GM12872 (cell line): ENCODE data around the gene ARHGAP28.

Source experiments
- TF ChIP-seq, protein P1 (sequence below): IDR thresholded peaks from 3 replicates; pipeline ENCODE4 v1.5.1; 2011; ENCODE audit warnings: low read depth, mild to moderate bottlenecking, low read length, moderate library complexity; ENCODE audit not compliant: insufficient read depth

Gene ARHGAP28

DNA sequence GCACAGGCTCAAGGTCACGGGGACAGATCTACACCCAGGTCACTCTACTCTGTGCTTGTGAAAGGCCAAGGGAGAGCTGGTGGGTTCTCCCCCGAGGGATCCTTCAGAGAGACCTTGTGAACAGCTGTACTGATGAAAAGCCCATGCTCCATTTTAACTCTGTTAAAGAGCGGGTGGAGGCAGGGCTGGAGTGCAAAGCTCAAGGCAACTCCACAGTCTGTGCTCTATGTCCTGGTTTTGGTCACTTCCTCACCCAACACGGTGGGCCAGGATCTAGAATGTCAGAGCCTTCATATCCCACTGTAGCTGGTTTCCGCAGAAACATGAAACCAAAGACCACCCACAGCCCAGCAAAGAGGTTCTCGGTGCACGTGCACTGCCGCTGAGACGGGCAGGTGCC is 210.9 kb downstream of the ARHGAP28 start:
- TF ChIP-seq, protein P1, sequence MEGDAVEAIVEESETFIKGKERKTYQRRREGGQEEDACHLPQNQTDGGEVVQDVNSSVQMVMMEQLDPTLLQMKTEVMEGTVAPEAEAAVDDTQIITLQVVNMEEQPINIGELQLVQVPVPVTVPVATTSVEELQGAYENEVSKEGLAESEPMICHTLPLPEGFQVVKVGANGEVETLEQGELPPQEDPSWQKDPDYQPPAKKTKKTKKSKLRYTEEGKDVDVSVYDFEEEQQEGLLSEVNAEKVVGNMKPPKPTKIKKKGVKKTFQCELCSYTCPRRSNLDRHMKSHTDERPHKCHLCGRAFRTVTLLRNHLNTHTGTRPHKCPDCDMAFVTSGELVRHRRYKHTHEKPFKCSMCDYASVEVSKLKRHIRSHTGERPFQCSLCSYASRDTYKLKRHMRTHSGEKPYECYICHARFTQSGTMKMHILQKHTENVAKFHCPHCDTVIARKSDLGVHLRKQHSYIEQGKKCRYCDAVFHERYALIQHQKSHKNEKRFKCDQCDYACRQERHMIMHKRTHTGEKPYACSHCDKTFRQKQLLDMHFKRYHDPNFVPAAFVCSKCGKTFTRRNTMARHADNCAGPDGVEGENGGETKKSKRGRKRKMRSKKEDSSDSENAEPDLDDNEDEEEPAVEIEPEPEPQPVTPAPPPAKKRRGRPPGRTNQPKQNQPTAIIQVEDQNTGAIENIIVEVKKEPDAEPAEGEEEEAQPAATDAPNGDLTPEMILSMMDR = no peak

DNA sequence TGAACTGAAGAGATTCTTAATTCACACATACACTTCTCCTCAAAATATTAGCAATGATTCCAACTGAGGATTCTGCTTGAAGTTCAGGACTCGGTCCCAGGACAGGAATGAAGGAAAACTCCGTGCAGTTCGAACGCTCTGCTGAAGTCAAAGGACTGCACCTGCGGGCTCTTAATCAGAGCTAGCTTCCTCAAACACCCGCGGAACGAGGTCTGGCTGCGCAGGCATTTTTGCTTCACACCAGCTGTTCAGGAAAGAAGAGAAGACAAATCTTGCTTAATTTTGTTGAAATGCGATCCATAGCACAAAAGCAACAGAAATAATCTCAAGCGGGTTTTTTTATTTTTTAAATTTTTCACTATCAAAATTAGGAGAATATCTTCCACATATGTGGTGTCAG is 212.5 kb downstream of the ARHGAP28 start:
- TF ChIP-seq, protein P1 = no peak

DNA sequence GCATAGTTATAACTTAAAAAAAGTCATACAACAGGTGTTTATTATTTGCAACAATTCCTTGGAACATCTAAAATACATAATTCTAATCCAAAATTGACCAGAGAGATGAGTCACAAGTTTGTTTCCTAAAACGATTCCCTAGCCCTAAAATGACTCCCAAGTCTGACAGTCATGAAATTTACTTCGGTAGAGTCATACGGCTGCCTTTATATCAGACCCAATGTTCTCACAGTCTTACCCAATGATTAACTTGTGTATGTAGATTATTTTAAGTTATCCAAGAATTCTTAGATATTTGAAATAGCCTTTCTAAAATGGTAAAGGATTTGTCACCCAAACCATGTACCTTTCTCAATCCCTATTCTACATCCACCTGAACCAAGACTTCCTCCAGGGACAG is 213.2 kb downstream of the ARHGAP28 start:
- TF ChIP-seq, protein P1 = no peak

DNA sequence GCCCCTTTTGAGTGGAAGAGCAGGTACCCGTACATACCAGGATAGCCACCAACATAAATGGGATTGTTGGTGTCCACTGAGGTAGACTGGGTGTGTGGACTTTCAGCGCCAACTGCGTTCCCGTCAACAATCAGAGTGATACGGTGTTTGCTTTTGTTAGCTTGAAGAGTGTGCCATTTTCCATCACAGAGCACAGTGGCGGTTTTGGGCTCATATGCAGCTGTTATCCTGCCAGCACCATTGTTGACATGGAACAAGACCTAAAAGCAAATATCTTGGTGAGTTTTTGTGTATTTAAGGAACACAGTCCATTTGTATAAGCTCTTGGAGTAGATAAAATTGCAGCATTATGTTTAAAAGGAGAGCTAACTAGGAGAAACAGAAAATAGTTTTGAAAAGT is 213.6 kb downstream of the ARHGAP28 start:
- TF ChIP-seq, protein P1 = no peak

DNA sequence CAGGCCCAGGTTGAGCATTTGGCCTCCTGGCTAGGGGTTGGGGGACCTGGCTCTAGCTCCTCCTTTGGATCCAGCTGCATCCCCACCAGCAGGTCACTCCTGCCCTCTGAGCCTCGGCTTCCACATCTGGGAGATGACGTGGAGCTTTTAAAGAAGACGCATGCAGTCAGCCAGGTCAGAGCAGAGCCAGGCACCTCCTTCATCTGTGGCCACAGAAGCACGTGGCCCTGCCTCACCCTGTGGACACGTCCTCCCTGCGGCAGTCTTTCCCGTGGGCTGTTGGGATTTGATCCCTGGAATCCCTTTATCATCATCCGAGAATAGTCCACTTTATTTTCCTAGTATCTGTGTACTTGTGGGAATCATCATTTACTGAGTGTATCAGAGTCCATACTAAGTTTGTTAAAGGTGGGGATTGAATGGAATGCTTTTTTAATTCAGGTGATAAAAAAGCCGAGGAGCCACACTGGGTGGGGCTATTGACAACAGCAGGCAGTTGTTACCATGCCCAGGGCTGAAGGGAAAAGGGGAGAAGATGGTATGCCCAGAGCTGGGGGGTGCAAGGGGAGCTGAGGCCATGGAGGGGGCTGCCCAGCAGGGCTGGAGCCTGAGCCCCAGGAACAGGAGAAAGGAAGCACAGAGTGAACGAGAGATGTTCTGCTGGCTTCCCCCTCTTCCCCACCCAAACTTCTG is 218.0 kb downstream of the ARHGAP28 start:
- TF ChIP-seq, protein P1 = no peak

DNA sequence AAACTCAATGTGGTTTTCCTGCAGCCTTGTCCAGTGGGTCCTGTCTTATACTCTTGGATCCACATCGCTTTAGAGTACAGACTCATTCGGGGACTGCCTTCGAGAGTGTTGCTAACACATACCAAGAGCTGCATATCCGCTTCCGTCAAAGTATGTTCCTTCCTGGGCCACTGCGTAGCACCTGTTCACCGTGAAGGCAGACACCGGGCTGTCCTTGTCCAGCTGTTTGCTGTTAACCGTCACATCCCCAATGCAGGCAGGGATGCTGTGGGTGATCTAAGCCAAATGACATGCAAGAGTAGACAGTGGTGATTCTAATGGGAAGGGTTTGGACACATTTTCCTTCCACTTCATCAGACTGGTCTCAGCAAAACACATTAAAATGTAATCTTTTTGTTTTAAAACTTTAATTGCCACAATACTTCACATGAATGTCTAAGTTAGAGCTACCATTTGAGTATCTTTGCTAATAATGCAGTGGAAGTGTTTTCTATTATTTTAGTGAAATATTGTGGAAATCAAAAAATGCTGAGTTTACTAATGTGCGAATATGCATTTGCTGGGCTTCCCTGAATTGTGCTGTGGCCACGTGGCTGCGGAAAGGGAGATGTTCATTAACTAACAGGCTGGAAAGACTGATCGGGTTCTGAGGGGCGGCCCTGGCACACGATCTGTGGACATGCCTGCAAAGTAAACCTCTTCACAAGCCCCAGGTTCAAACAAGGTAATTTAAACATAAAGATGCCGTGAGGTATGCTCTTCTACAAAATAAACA is 219.0 kb downstream of the ARHGAP28 start:
- TF ChIP-seq, protein P1 = no peak

DNA sequence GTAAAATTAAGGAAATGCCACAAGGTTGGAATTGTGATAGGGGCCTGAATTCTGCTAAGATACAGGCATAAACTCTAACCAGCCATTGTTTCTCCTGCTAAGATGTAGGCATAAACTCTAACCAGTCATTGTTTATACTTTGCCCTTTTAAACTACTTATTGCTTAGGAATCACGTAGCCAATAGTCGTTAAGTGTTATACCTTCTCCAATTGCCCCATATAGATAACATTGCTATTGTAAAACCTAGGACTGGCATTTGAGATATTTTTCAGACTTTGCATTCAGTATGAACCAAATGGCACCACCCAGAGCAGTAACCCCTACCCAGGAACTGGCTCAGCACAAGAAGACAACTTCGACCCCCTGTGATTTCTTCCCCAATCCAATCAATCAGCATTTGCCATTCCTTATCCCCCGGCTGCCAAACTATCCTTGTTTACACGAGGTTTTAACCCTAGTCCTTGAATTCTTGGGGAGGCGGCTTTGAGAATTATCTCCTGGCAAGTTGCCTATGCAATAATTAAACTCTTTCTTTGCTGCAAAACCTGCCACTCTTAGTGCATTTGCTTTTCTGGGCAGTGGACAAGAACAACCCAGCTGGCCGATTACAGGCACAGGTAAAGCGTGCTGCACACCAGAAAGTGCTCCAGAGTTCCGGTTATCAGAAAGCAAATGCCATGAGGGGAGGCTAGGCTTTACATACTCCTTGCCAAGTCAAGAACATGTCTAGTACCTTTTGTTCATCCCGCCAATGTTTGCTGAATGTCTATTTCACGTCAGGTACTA is 220.5 kb downstream of the ARHGAP28 start:
- TF ChIP-seq, protein P1 = no peak
